Activated CD8-positive, alpha-beta memory T cell treated with anti-CD3 and anti-CD28 coated beads, Interleukin-2, amount 50 U/mL, for 4 hours (primary cell): ENCODE data around the gene KLF3.

Experiments used
- DNase-seq: peaks from one replicate; pipeline ENCODE4 v3.0.0-alpha.2; 2020

The KLF3 gene

DNA sequence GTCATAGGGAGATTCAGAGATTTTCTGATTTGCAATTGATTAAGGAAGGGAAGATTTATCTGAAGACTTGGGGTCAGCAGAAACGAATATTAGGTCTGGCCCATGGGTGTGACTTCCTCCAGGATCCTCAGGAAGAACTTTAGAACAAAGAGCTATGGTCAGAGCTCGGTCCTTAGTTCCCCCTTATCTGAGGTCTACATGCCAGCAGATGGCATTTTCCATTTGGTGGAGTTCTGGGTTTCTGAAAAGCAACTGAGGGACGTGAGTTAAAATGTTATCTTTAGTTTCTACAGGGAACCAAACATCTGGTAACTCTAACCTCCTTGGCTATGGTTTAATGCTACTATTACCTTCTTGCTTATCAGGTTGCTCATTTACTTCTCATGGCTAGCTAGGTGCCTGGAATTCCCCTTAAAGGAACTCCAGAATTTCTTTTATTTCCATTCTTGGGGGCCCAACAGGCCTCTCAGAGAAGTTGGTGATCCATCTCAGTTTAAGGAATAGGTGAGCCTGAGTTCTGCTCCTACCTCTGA is 40.7 kb downstream of the KLF3 start:
- no peak for DNase-seq

- DNase-seq = no peak
Measured at GRCh38 chr4:38706301-38706700, 42.3 kb downstream of the KLF3 start.

DNA sequence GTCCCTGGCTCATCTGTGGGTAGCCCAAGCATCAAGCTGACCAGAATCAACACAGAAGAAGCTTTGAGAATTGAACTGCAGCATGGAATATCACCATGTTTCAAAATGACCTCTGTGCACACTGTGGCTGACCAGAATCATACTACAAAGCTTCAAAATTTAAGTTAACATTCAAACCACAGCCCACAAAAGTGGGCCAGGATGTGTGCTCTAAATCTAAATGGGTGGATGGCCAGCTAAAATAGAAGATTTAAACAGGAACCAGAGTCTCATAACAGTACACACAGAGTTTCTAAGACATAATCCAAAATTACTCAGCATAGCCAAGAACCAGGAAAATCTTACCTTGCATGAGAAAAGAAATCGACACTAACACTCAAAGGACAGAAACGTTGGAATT is 46.1 kb downstream of the KLF3 start:
- no peak for DNase-seq

DNA sequence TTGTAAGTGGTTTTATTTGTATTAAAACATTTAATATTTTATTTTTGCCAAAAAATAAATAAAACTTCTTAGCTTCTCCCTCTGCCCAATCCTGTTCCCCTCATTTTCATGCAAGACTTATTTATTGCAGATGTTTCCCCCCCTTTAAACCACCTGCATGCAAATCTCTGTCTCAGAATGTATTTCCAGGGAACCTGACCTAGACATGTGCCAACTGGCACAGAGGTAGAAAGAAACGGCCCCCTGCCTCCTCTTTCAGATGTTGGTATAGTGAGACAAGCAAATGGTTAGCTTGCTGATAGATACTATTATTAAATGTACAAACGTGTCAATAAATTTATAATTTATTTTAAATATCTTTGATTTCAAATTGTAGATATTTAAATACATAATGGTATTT is 47.1 kb downstream of the KLF3 start:
- DNase-seq = no peak

DNA sequence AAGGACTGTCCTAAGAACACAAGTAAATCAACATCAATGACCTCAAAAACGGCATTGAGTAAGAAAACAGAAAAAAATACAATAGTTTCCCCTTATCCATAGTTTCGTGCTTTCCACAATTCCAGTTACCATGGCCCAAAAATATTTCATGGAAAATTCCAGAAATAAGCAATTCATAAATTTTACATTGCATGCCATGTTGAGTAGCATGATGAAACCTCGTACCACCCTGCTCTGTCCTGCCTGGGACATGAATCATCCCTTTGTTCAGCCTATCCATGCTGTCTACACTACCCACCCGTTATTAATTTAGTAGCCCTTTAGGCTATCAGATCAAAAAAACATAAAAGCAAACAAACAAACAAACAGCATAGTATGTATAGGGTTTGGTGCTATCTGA is 51.1 kb downstream of the KLF3 start:
- no peak for DNase-seq

DNA sequence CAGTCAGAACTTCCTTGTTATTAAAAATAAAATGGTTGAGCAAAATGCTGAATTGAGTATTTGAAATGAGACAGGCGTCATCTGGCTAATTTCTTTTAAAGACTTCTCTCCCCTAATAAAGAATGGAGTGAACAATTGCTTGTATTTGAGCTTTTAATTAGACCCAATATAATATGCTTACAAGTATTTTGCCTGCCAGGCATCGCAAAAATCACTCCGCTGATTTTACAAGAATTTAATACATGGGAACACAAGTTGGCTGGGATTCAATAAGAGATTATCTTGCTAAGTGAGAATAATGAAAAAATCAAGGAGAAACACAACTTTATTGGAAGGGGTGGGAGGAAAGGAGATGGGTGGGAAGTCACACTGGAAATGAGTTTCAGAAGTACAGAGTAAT is 52.3 kb downstream of the KLF3 start:
- no peak for DNase-seq

DNA sequence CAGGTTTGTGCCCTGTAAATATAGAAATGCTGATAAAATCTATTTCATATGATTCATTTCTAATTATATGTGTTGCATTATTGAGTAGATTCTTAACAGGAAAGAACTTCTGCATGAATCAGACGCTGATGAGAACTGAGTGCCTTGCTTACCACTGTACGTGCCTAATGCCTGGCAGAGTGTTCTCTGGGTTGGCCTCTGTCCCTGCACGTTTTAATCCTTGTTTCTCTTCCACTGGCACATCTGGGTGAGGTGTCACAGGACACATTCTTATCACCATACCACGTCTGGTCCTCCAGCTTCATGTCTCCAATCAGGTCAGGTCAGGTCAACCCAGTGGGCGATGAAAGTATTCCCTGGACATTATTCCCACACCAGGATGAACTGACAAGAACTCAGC is 53.6 kb downstream of the KLF3 start:
- DNase-seq = no peak

DNA sequence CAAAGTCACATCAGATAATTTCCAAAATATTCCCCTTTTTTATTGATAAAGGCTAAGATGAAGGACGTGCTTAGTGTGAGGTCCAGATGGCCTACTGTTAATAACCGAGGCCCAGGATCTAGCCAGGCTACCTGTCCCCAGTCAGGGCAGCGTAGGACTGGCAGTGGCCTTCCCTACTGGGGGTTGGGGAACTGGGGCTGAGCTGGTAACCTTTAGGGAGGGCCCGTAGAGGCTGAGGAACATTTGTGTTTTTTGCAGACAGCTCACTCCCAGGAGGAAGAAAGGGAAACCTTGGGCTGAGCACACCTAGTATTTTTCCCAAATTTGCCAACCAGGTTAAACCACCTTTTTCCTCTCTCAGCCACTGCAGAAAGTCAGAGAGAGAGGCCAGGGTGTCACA is 59.1 kb downstream of the KLF3 start:
- no peak for DNase-seq

- no peak for DNase-seq
Measured at GRCh38 chr4:38723726-38724474, 59.9 kb downstream of the KLF3 start.

DNA sequence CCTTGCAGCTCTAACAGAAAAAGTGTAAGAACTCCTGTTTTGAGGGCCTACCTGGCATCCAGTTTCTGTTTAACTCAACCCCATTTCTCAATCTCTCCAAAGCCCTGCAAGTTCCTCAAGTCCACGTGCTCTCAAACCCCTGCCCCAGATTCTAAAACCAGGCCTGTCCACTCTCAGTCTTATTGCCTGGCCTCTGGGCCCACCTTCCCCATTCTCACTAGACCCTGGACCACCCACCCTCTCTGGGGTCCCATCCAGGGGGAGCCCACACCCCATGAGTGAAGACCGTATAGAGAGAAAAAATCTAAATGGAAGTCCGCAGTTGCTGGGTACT is 60.4 kb downstream of the KLF3 start:
- DNase-seq = no peak

GRCh38 chr4:38728631-38729141 is 64.7 kb downstream of the KLF3 start:
- DNase-seq = no peak

GRCh38 chr4:38730493-38730829 is 66.5 kb downstream of the KLF3 start:
- DNase-seq = no peak

DNA sequence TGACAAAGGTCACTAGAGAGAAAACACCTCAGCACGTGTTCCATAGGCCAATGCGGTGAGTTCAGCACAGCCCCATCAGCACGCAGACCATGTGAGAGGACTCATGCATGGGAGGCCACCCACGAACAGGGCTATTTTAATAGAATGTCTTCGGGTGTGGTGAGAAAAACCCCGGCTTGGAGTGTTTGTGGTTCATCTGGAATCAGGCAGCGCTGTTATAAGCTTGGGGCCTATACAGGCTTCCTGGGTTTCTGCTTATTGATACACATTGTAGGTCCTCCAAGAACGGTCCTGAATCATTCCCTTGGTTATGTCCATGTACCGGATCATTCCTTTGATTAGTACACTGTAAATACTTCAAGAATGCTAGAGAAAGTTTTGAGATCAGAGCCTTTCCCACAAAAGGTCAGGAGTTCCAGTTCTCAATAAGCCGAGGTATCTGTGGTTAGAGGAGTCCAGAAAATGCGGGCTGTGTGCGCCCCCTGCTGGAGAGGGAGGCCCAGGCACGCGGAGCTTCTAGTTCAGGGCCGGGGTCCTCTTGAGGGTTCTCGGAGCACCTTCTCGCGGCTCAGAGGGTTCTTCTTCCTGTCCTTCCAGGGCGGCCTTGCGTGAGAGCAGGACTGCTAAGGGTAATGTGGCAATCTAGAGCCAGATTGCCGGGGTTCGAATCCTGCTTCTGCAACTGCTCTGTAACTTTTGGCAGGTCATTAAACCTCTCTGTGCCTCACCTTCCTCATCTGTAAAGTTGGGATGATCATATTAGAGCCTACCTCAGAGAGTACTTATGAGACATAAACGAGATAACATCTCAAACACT is 67.0 kb downstream of the KLF3 start:
- DNase-seq = peak; percentile 83

DNA sequence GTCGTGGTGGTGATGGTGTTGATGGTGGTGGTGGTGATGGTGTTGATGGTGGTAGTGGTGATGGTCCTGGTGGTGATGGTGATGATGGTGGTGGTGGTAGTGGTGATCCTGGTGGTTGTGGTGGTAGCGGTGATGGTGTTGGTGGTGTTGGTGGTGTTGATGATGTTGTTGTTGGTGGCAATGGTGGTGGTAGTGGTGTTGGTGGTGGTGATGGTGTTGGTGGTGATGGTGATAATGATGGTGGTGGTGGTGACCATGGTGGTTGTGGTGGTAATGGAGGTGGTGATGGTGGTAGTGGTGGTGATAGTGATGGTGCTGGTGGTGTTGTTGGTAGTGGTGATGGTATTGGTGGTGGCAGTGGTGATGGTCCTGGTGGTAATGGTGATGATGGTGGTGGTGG is 69.7 kb downstream of the KLF3 start:
- DNase-seq = no peak

- no peak for DNase-seq
Measured at GRCh38 chr4:38734446-38734845, 70.4 kb downstream of the KLF3 start.

GRCh38 chr4:38734911-38735310 is 70.9 kb downstream of the KLF3 start:
- DNase-seq = no peak

DNA sequence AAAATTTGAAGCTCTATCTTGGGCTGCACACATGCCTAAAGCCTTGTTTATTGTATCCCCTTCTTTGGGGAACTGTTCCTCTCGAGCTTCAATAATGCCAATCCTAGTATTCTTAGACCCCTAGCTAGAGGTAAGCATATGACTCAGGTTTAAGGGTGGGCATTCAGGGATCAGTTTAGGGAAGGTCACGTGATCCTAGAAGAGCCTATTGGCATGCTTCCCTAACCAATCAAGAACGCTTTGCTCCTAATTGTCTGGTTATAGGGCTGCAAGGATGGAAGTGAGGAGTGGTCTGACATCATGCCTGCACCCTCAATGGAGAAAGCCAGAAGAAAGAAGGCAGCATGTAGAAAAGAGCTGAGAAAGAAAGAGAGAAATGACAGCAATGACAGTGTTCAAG is 71.9 kb downstream of the KLF3 start:
- DNase-seq = no peak

DNA sequence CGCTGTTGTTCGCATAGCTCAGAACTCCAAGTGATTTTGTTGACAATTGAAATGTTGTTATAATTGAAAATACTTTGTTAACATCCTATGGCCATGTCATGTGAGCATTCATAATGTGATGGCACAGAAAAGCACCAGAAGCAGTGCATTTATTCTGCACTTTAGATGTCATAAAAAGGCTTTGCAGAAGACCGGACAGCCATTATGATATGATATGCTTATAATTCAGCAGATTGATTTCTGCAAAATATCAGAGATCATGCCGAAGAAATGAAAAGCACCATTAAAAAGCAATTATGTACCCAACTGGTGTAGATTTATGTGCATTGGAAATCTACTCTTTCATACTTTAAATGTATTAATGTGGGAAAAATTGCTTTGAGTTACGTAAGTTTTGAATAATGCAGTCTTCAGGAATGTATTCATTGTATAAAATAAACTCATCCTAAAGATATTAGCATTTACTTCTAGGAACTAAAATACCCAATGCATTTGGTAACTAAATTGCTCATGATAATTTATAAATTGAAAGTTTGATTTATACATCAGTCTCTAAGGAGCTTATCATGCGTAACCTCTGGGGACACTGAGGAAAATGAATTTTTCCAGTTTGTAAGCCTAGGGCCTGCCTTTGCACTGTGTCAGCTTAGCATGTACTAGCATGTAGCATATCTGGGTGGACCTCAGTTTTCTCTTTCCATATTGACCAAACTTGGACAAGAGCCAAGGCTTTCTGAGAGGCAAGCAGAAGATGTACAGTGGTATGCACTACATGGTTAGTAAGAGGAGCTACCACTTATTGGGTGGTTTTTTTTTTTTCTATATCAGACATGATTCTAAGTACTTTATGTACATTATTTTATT is 75.2 kb downstream of the KLF3 start:
- no peak for DNase-seq

DNA sequence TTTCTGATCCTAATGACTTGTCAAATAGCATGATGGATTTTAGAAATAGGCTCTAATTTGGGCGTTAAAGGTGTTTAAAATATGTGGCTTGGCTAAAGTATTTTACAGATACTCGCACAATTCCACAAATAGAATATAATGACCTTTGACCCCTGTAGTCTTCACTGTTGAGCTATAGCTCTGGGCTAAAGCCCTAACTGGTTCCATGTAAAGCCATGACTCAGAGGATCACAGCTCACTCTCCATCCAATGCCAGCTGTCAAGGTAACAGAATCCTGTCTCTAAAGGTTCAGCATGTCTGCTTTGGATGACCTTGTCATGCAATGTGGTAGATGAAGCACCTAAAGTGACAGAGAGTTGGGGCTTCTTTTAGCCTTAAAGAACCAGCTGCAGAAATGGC is 76.3 kb downstream of the KLF3 start:
- DNase-seq = no peak

DNA sequence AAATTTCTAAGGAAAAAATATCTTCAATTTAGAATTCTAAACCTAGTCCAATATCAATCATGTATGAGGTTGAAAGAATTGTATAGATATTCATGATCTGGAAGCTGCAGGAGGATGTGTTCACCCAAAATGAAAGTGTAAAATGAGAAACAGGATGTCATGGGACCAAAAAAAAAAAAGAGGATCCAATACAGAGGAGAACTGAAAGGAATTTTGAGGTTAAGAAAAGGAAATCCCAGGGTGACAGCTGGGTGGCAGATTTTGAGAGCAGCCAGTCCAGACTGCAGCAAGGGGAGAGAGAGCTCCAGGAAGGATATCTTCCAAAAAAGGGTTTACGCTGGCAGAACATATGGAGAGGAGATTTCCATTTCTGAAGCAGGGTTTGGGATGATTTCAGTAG is 79.9 kb downstream of the KLF3 start:
- DNase-seq = no peak

DNA sequence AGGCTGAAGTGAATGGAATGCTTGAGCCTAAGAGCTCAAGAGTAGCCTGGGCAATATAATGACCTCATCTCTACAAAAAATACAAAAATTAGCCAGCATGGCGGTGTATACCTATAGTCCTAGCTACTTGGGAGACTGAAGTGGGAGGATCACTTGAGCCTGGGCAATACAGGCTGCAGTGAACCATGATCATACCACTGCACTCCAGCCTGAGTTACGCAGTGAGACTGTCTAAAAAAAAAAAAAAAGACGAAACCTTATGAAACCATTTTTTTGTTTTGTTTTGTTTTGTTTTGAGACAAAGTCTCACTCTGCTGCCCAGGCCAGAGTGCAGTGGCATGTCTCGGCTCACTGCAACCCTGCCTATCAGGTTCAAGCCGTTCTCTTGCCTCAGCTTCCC is 81.9 kb downstream of the KLF3 start:
- no peak for DNase-seq

DNA sequence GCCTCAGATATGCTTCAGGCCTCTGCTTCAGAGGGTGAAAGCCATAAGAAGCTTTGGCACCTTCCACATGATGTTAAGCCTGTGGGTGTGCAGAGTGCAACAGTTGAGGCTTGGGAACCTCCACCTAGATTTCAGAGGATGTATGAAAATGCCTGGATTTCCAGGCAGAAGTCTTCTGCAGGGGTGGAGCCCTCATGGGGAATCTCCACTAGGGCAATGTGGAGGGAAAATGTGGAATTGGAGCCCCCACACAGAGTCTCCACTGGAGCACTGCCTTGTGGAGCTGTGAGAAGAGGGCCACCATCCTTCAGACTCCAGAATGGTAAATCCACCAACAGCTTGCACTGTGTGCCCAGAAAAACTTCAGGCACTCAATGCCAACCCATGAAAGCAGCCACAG is 83.6 kb downstream of the KLF3 start:
- DNase-seq = no peak

GRCh38 chr4:38749336-38749735 is 85.3 kb downstream of the KLF3 start:
- no peak for DNase-seq
